HCT116 (cell line): Measurements from ENCODE around the gene SURF6. TPM values are rescaled to one million over a fixed set of nuclear protein-coding genes. Genes with fewer than 3 reads are reported as not detected.

Source experiments
- total RNA-seq: library from RNA; stranded (reverse); gene quantifications from one replicate; pipeline ENCODE4 v1.2.1, GENCODE V29; 2021; ENCODE audit not compliant: unreplicated experiment

The SURF6 gene
- total RNA-seq, 1 experiment from 2014 or later, result 30.1 TPM

Other genes with a start within 250 kb of the SURF6 start
- 36.1 TPM for gene RALGDS, start 214.9 kb downstream of the SURF6 start, total RNA-seq
- 0.34 TPM for gene GBGT1, start 172.3 kb downstream of the SURF6 start, total RNA-seq
- not detected for gene OBP2B, start 126.9 kb downstream of the SURF6 start, total RNA-seq
- gene ABO, start 61.0 kb downstream of the SURF6 start, total RNA-seq, result 1.2 TPM
- 18.6 TPM for gene MED22, start 11.9 kb upstream of the SURF6 start, total RNA-seq
- gene RPL7A, start 12.0 kb upstream of the SURF6 start, total RNA-seq, result 2,837 TPM
- 71.7 TPM for gene SURF1, start 20.3 kb upstream of the SURF6 start, total RNA-seq
- gene SURF2, start 20.4 kb upstream of the SURF6 start, total RNA-seq, result 27.8 TPM
- gene SURF4, start 39.9 kb upstream of the SURF6 start, total RNA-seq, result 134 TPM
- gene STKLD1, start 40.2 kb upstream of the SURF6 start, total RNA-seq, result 0.37 TPM
- gene REXO4, start 81.8 kb upstream of the SURF6 start, total RNA-seq, result 24.6 TPM
- 9.2 TPM for gene ADAMTS13, start 86.2 kb upstream of the SURF6 start, total RNA-seq
- gene CACFD1, start 123.8 kb upstream of the SURF6 start, total RNA-seq, result 6.9 TPM
- 10.7 TPM for gene SLC2A6, start 142.9 kb upstream of the SURF6 start, total RNA-seq
- not detected for gene MYMK, start 188.8 kb upstream of the SURF6 start, total RNA-seq
- gene ADAMTSL2, start 198.5 kb upstream of the SURF6 start, total RNA-seq, result not detected